GM18951 (cell line): Measurements from ENCODE around the gene INTS2.
"Not testable (repeated sequence)": the region's sequence is repeated elsewhere in the genome, so short reads cannot be mapped to it uniquely, and the experiment has no call there.

Experiments used
- POLR2A ChIP-seq: IDR thresholded peaks from 4 replicates; pipeline ENCODE4 v1.6.1; 2011; ENCODE audit warnings: mild to moderate bottlenecking; ENCODE audit not compliant: insufficient read length, insufficient read depth; ENCODE audit errors: extremely low read depth
- in situ Hi-C: fragments of 300-500 bp; cut with MboI; formaldehyde crosslinking; loops from one replicate; pipeline ENCODE4 v1.12.0; 2022; ENCODE audit warnings: low sequenced_read_pairs, mixed read lengths, inconsistent platforms; ENCODE audit not compliant: unreplicated experiment

The INTS2 gene

GRCh38 chr17:61821655-61822054 is 106.1 kb downstream of the INTS2 start:
- in situ Hi-C loops, result no loop called here
- TF ChIP-seq POLR2A, result no peak

GRCh38 chr17:61819265-61819664 is 108.5 kb downstream of the INTS2 start:
- in situ Hi-C loops, result not testable (repeated sequence)

- in situ Hi-C loops, result no loop called here
These were observed 109.6 kb downstream of the INTS2 start for GRCh38 chr17:61818225-61818624.

GRCh38 chr17:61817452-61817851 is 110.3 kb downstream of the INTS2 start:
- in situ Hi-C loops, result no loop called here
- TF ChIP-seq POLR2A, result no peak

More at GRCh38 chr17:61818225-61818624, 109.6 kb downstream of the INTS2 start:
- TF ChIP-seq POLR2A, result no peak

GRCh38 chr17:61816538-61816937 is 111.2 kb downstream of the INTS2 start:
- in situ Hi-C loops, result no loop called here
- no peak for TF ChIP-seq POLR2A

GRCh38 chr17:61815863-61816503 is 111.8 kb downstream of the INTS2 start:
- no peak for TF ChIP-seq POLR2A
- in situ Hi-C loops, result no loop called here
